GM23338 (cell line): ENCODE results near the gene GRM2. TPM values are rescaled to one million over a fixed set of nuclear protein-coding genes. Genes with fewer than 3 reads are reported as not detected.

Experiments
- ATAC-seq: fragments of 200-7000 bp; cut with Tn5 transposase; 3 replicates; pipeline ENCODE4 v1.9.1; 2020
- DNase-seq: peaks from one replicate; pipeline ENCODE4 v3.0.0-alpha.2; 2015; ENCODE audit warnings: low spot score
- H2AFZ ChIP-seq: fragments of 200-600 bp; sonication (generic); 2 replicates; pipeline ENCODE4 v1.8.0; 2016; ENCODE audit warnings: antibody characterized with exemption, mild to moderate bottlenecking, moderate library complexity
- H3F3A ChIP-seq: fragments of 200-600 bp; sonication (generic); replicated peaks from 2 replicates; pipeline ENCODE4 v1.8.0; 2017; ENCODE audit warnings: antibody characterized with exemption, mixed run types, low read depth
- H3K27ac ChIP-seq: fragments of 200-600 bp; sonication (generic); 2 replicates; pipeline ENCODE4 v1.6.1; 2016; ENCODE audit warnings: low read depth
- H3K27me3 ChIP-seq: fragments of 200-600 bp; sonication (generic); 2 replicates; pipeline ENCODE4 v1.8.0; 2016; ENCODE audit warnings: mild to moderate bottlenecking, mixed run types, moderate library complexity; ENCODE audit not compliant: insufficient read depth
- H3K36me3 ChIP-seq: fragments of 200-600 bp; sonication (generic); 2 replicates; pipeline ENCODE4 v1.8.0; 2016; ENCODE audit warnings: mild to moderate bottlenecking; ENCODE audit not compliant: insufficient read depth
- H3K4me1 ChIP-seq: fragments of 200-600 bp; sonication (generic); 2 replicates; pipeline ENCODE4 v1.8.0; 2016; ENCODE audit warnings: mild to moderate bottlenecking, moderate library complexity; ENCODE audit not compliant: insufficient read depth
- H3K4me2 ChIP-seq: fragments of 200-600 bp; sonication (generic); 2 replicates; pipeline ENCODE4 v1.7.1; 2017; ENCODE audit warnings: mixed run types
- H3K4me3 ChIP-seq: fragments of 200-600 bp; sonication (generic); 2 replicates; pipeline ENCODE4 v1.6.1; 2016; ENCODE audit warnings: mixed run types
- H3K79me2 ChIP-seq: fragments of 200-600 bp; sonication (generic); replicated peaks from 2 replicates; pipeline ENCODE4 v1.8.0; 2017; ENCODE audit warnings: mild to moderate bottlenecking; ENCODE audit not compliant: insufficient read depth
- H3K9me2 ChIP-seq: fragments of 200-600 bp; sonication (generic); 2 replicates; pipeline ENCODE4 v1.8.0; 2017; ENCODE audit not compliant: insufficient read depth
- H4K20me1 ChIP-seq: fragments of 200-600 bp; sonication (generic); replicated peaks from 2 replicates; pipeline ENCODE4 v1.8.0; 2017; ENCODE audit warnings: mild to moderate bottlenecking; ENCODE audit not compliant: insufficient read depth
- H3K27ac Mint-ChIP-seq: 2 replicates; pipeline ENCODE4 v1.8.0; 2020; ENCODE audit warnings: inconsistent platforms, mild to moderate bottlenecking, moderate library complexity, mixed read lengths
- H3K27me3 Mint-ChIP-seq: 3 replicates; pipeline ENCODE4 v1.8.0; 2022; ENCODE audit warnings: low read depth, mild to moderate bottlenecking, moderate library complexity, mixed read lengths, inconsistent platforms; ENCODE audit not compliant: insufficient read depth, poor library complexity
- H3K36me3 Mint-ChIP-seq: 3 replicates; pipeline ENCODE4 v1.8.0; 2021; ENCODE audit warnings: low read depth, mild to moderate bottlenecking, inconsistent platforms, moderate library complexity, mixed read lengths
- H3K4me1 Mint-ChIP-seq: 3 replicates; pipeline ENCODE4 v1.8.0; 2020; ENCODE audit warnings: mild to moderate bottlenecking, inconsistent platforms, mixed read lengths
- H3K4me3 Mint-ChIP-seq: 3 replicates; pipeline ENCODE4 v1.8.0; 2021; ENCODE audit warnings: moderate library complexity, mild to moderate bottlenecking, inconsistent platforms, mixed read lengths
- H3K9me3 Mint-ChIP-seq: 3 replicates; pipeline ENCODE4 v1.8.0; 2020; ENCODE audit warnings: moderate library complexity, mild to moderate bottlenecking, inconsistent platforms, mixed read lengths
- ETS1 ChIP-seq: IDR thresholded peaks from 2 replicates; pipeline ENCODE4 v1.6.1; 2016; ENCODE audit warnings: antibody characterized with exemption
- JUNB ChIP-seq: IDR thresholded peaks from one replicate; pipeline ENCODE4 v1.6.1; 2016; ENCODE audit warnings: antibody characterized with exemption; ENCODE audit not compliant: unreplicated experiment
- REST ChIP-seq: IDR thresholded peaks from one replicate; pipeline ENCODE4 v1.6.1; 2018; ENCODE audit warnings: antibody characterized with exemption; ENCODE audit not compliant: unreplicated experiment
- ZNF114 ChIP-seq: fragments of 250-450 bp; sonication (Bioruptor Pico); IDR thresholded peaks from 2 replicates; pipeline ENCODE4 v1.5.0; 2020; ENCODE audit warnings: mild to moderate bottlenecking, moderate library complexity
- ZNF331 ChIP-seq: fragments of 250-450 bp; sonication (Bioruptor Pico); IDR thresholded peaks from 2 replicates; pipeline ENCODE4 v1.5.0; 2020; ENCODE audit warnings: low read depth, mild to moderate bottlenecking, moderate library complexity
- ZNF462 ChIP-seq: fragments of 250-450 bp; sonication (Bioruptor Pico); IDR thresholded peaks from 2 replicates; pipeline ENCODE4 v1.5.0; 2020; ENCODE audit warnings: mild to moderate bottlenecking, moderate library complexity
- polyA plus RNA-seq: library from polyadenylated mRNA; unstranded; fragments of >200 nt; fragmentation: Nextera tagmentation; extraction: Ambion mirVana; gene quantifications from 2 replicates; pipeline ENCODE4 v1.2.1, GENCODE V29; 2016
- total RNA-seq: library from RNA; depleted of rRNA; stranded (reverse); fragments of >200 nt; shearing (Covaris generic); gene quantifications from 2 replicates; pipeline ENCODE4 v1.2.3, GENCODE V29; 2014

The GRM2 gene
- total and polyA plus RNA-seq, 2 experiments from 2014 or later = 2.1 to 5.1 TPM

- H3K4me3 ChIP-seq = no peak overlapping the region
- H3K36me3 Mint-ChIP-seq = no peaks in the 10 kb centered on the region
These were observed 28.2 kb downstream of the GRM2 start for GRCh38 chr3:51735039-51735438.

More at GRCh38 chr3:51735039-51735438, 28.2 kb downstream of the GRM2 start:
- Histone ChIP-seq H3K9me2 (no peaks in the 10 kb centered on the region; the same call in 1 of the 2 replicates), H3K27ac (no peak overlapping the region), H3K36me3 (no peaks in the 10 kb centered on the region), H2AFZ (peak overlapping the region; percentile 85), H3K27me3 (no peaks in the 10 kb centered on the region), H3K4me2 (no peak overlapping the region), H3K79me2 (no peaks in the 10 kb centered on the region), H3F3A (no peaks in the 10 kb centered on the region), H4K20me1 (no peaks in the 10 kb centered on the region), H3K4me1 (peaks cover 22% of the 10 kb centered on the region; the same call in 1 of the 2 replicates)
- Mint-ChIP-seq H3K27ac (no peak overlapping the region), H3K27me3 (peaks cover 12% of the 10 kb centered on the region), H3K9me3 (peaks cover 6% of the 10 kb centered on the region; the same call in 2 of the 3 replicates), H3K4me1 (peaks cover 28% of the 10 kb centered on the region), H3K4me3 (no peak overlapping the region)
- ATAC-seq = no peak
- TF ChIP-seq ZNF331 (no peak), ZNF462 (CRISPR knock-in tag) (no peak), REST (no peak), JUNB (no peak), ETS1 (no peak), ZNF114 (no peak)
- DNase-seq = no peak
